SK-N-SH (cell line): ENCODE results near the gene C19orf18. TPM values are rescaled to one million over a fixed set of nuclear protein-coding genes. Genes with fewer than 3 reads are reported as not detected.

ENCODE experiments used
- CTCF ChIA-PET: fragments of 300-600, 350-600 bp; formaldehyde crosslinking; extraction: SDS; loops from one replicate; lab custom pipeline; 2021; lab: Yijun Ruan, JAX
- POLR2A ChIA-PET: fragments of 350-600 bp; sonication (Branson Sonifier 250); formaldehyde crosslinking; extraction: SDS; loops from one replicate; lab custom pipeline; 2020; ENCODE audit warnings: antibody characterized with exemption, inconsistent platforms; lab: Yijun Ruan, JAX
- DNase-seq: peaks from one replicate; pipeline ENCODE4 v3.0.0; 2012
- H2AFZ ChIP-seq: fragments of 200-600 bp; sonication (generic); 2 replicates; pipeline ENCODE4 v1.8.1; 2016; ENCODE audit warnings: antibody characterized with exemption, mild to moderate bottlenecking, low read depth
- H3F3A ChIP-seq: fragments of 200-600 bp; sonication (generic); replicated peaks from 2 replicates; pipeline ENCODE3; 2016; ENCODE audit warnings: antibody characterized with exemption, mild to moderate bottlenecking; ENCODE audit not compliant: insufficient read depth
- H3K27ac ChIP-seq, 2 experiments: fragments of 200-500 bp in 1 of 2; fragments of 200-600 bp in 1 of 2; sonication (Bioruptor generic) in 1 of 2; sonication (generic), shearing (Covaris generic) in 1 of 2; 2 replicates each; pipeline versions ENCODE4 v1.5.1 to v1.6.1; 2014 to 2016; ENCODE audit warnings: low read depth in 2 of 2, inconsistent platforms in 1 of 2, low read length in 1 of 2, mild to moderate bottlenecking in 1 of 2, mixed read lengths in 1 of 2
- H3K27me3 ChIP-seq: fragments of 200-600 bp; sonication (generic), shearing (Covaris generic); 2 replicates; pipeline ENCODE4 v1.6.1; 2016; ENCODE audit warnings: mixed run types; ENCODE audit not compliant: insufficient read depth
- H3K36me3 ChIP-seq, 2 experiments: fragments of 200-500 bp in 1 of 2; fragments of 200-600 bp in 1 of 2; sonication (Bioruptor generic) in 1 of 2; sonication (generic) in 1 of 2; replicated peaks in 1 of 2; 2 replicates each; pipeline versions ENCODE3 to v1.5.1; 2014 to 2016; ENCODE audit warnings: low read length in 1 of 2, mild to moderate bottlenecking in 1 of 2; ENCODE audit not compliant: insufficient read depth in 2 of 2, control insufficient read depth in 1 of 2
- H3K4me1 ChIP-seq, 2 experiments: fragments of 200-500 bp in 1 of 2; fragments of 200-600 bp in 1 of 2; sonication (Bioruptor generic) in 1 of 2; sonication (generic), shearing (Covaris generic) in 1 of 2; 2 replicates each; pipeline versions ENCODE4 v1.5.1 to v1.6.1; 2014 to 2016; ENCODE audit warnings: low read depth in 1 of 2, low read length in 1 of 2, mixed run types in 1 of 2; ENCODE audit not compliant: insufficient read depth in 2 of 2, control insufficient read depth in 1 of 2
- H3K4me2 ChIP-seq: fragments of 200-600 bp; sonication (generic), shearing (Covaris generic); 2 replicates; pipeline ENCODE4 v1.6.1; 2017; ENCODE audit warnings: mixed run types
- H3K4me3 ChIP-seq, 2 experiments: fragments of 200-500 bp in 1 of 2; fragments of 200-600 bp in 1 of 2; sonication (Bioruptor generic) in 1 of 2; sonication (generic), shearing (Covaris generic) in 1 of 2; 2 replicates each; pipeline versions ENCODE4 v1.5.1 to v1.8.1; 2014 to 2016; ENCODE audit warnings: low read depth in 2 of 2, inconsistent platforms in 1 of 2, low read length in 1 of 2, mild to moderate bottlenecking in 1 of 2, mixed read lengths in 1 of 2, moderate library complexity in 1 of 2
- H3K79me2 ChIP-seq: fragments of 200-600 bp; sonication (generic); 2 replicates; pipeline ENCODE4 v1.8.1; 2017; ENCODE audit warnings: mild to moderate bottlenecking; ENCODE audit not compliant: insufficient read depth
- H3K9ac ChIP-seq: fragments of 200-600 bp; sonication (generic); 2 replicates; pipeline ENCODE4 v1.6.1; 2017; ENCODE audit warnings: mixed run types
- H3K9me2 ChIP-seq: fragments of 200-600 bp; sonication (generic); 2 replicates; pipeline ENCODE4 v1.6.1; 2017; ENCODE audit warnings: mixed run types
- H3K9me3 ChIP-seq: fragments of 200-600 bp; sonication (generic); 2 replicates; pipeline ENCODE4 v1.6.1; 2017; ENCODE audit warnings: mixed run types, mild to moderate bottlenecking, moderate library complexity
- H4K20me1 ChIP-seq: fragments of 200-600 bp; sonication (generic); 2 replicates; pipeline ENCODE4 v1.6.1; 2017; ENCODE audit warnings: mild to moderate bottlenecking, mixed run types; ENCODE audit not compliant: insufficient read depth
- ELF1 ChIP-seq: IDR thresholded peaks from 2 replicates; pipeline ENCODE4 v1.4.0; 2012
- EZH2phosphoT487 ChIP-seq: fragments of 200-600 bp; sonication (generic); IDR thresholded peaks from 2 replicates; pipeline ENCODE4 v1.6.1; 2017; ENCODE audit warnings: low read depth, mixed run types, mild to moderate bottlenecking, antibody characterized with exemption, moderate library complexity, borderline replicate concordance
- FOXJ3 ChIP-seq: sonication (generic); formaldehyde crosslinking; IDR thresholded peaks from 2 replicates; pipeline ENCODE4 v1.5.1; 2020; ENCODE audit warnings: mild to moderate bottlenecking, missing genetic modification reagents
- FOXM1 ChIP-seq: IDR thresholded peaks from 2 replicates; pipeline ENCODE4 v1.4.0; 2012; ENCODE audit warnings: low read depth, mild to moderate bottlenecking
- GABPA ChIP-seq: IDR thresholded peaks from 2 replicates; pipeline ENCODE4 v1.4.0; 2012; ENCODE audit warnings: low read depth, mild to moderate bottlenecking
- NFIC ChIP-seq: IDR thresholded peaks from 2 replicates; pipeline ENCODE4 v1.4.0; 2012; ENCODE audit warnings: borderline replicate concordance
- NRF1 ChIP-seq: IDR thresholded peaks from 2 replicates; pipeline ENCODE4 v1.6.1; 2012; ENCODE audit warnings: low read depth, mild to moderate bottlenecking, low read length
- RCOR1 ChIP-seq: fragments of 150-350 bp; IDR thresholded peaks from 2 replicates; pipeline ENCODE4 v1.6.1; 2017; ENCODE audit warnings: antibody characterized with exemption, low read length
- SMC3 ChIP-seq: IDR thresholded peaks from 2 replicates; pipeline ENCODE4 v1.6.1; 2012; ENCODE audit warnings: low read depth, low read length, improper control_type of control experiment
- YY1 ChIP-seq: IDR thresholded peaks from 2 replicates; pipeline ENCODE4 v1.4.0; 2012; ENCODE audit warnings: low read depth, mild to moderate bottlenecking
- WGBS: methylation state at CpG from one replicate; pipeline ENCODE4 v1.1.6; 2017; ENCODE audit warnings: low lambda C conversion rate; 5-methylcytosine and 5-hydroxymethylcytosine counted together
- polyA plus RNA-seq, 3 experiments: library from polyadenylated mRNA; depleted of rRNA; stranded (reverse); fragments of >200 nt; gene quantifications; 2 replicates each; pipeline ENCODE4 v1.2.3, GENCODE V29; 2012
- TF ChIP-seq, protein P1 (sequence below): IDR thresholded peaks from 2 replicates; pipeline ENCODE4; 2012
- TF ChIP-seq, protein P2 (sequence below): fragments of 150-350 bp; IDR thresholded peaks from 2 replicates; pipeline ENCODE4 v1.6.1; 2017; ENCODE audit warnings: antibody characterized with exemption, low read length, low read depth, borderline replicate concordance
- TF ChIP-seq, protein P3 (sequence below): fragments of 200-600 bp; sonication (generic); IDR thresholded peaks from 2 replicates; pipeline ENCODE4 v1.6.1; 2017; ENCODE audit warnings: antibody characterized with exemption, mild to moderate bottlenecking, moderate library complexity
- TF ChIP-seq, protein P4 (sequence below): IDR thresholded peaks from 2 replicates; pipeline ENCODE4 v1.6.1; 2012; ENCODE audit warnings: mild to moderate bottlenecking, low read depth, low read length, moderate library complexity

Gene C19orf18
- polyA plus RNA-seq, 1 of the 3 experiments (the other 2 are of a cell fraction) = not detected

DNA sequence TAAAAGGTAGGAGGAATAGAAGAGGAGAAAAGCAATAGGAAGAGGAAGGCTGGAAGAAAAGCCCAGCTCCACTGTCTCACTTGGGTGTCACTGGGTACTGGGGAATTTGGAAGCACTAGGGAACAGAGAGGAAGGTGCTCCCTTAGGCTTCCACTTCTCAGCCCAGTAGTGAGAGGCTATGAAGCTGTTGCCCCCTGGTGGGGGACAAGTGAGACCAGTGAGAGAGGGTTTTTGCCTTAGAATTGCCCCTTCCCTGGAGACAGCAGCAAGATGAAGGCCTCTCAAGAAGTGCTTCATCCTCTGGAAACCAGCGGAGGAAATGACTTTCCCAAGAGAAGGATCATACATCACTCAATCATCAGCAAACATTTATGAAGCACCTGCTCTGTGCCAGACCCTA lies 33.0 kb upstream of the C19orf18 start:
- no peak overlapping the region for H3K27ac ChIP-seq
- no peaks in the 10 kb centered on the region for H3K79me2 ChIP-seq
- H4K20me1 ChIP-seq = no peaks in the 10 kb centered on the region
- no peaks in the 10 kb centered on the region for H3K36me3 ChIP-seq
- no peaks in the 10 kb centered on the region for H3K4me1 ChIP-seq
- no peak overlapping the region for H2AFZ ChIP-seq
- no peaks in the 10 kb centered on the region for H3K9me2 ChIP-seq
- no peak for DNase-seq
- H3K4me2 ChIP-seq = no peak overlapping the region
- TF ChIP-seq GABPA = no peak
- TF ChIP-seq EZH2phosphoT487 = no peak
- no peak for TF ChIP-seq ELF1
- no peak for TF ChIP-seq NFIC
- peaks cover 3% of the 10 kb centered on the region for H3K9me3 ChIP-seq
- ChIA-PET CTCF (no interaction called here), POLR2A (no interaction called here)
- no peaks in the 10 kb centered on the region for H3F3A ChIP-seq
- 58% methylated on average over 1 of the region's 1 CpG for WGBS
- no peak overlapping the region for H3K9ac ChIP-seq
- no peaks in the 10 kb centered on the region for H3K27me3 ChIP-seq
- no peak overlapping the region for H3K4me3 ChIP-seq

DNA sequence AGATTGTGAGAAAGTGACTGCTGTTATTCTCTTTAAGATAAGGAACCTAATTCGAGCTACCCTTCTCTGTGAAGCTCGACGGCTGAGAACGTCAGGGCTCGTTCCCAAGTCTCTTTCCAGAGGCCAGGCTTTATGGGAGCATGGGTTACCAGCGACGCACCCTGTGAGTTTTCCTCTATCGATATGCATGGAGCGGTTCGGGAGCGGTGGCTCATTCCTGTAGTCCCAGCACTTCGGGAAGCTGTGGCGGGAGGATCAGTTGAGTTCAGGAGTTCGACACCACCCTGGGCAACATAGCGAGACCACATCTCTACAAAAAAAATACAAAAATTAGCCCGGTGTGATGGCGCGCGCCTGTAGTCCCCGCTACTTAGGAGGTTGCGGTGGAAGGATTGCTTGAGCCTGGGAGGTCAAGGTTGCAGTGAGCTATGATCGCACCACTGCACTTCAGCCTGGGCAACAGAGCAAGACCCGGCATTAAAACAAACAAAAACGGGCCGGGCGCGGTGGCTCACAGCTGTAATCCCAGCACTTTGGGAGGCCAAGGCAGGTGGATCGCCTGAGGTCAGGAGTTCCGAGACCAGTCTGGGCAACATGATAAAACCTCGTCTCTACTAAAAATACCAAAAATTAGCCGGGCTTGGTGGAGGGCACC lies 29.0 kb upstream of the C19orf18 start:
- Histone ChIP-seq H3K4me3 (peak overlapping the region; percentile 68 to 70), H3K27ac (no peak overlapping the region; a peak in 1 of 4 replicates), H3K27me3 (no peaks in the 10 kb centered on the region), H3K4me2 (0 out of 2 replicates have a peak overlapping the region, but pooled peaks have one; percentile 44), H3K79me2 (peaks cover 5% of the 10 kb centered on the region; the same call in 1 of the 2 replicates), H3K4me1 (no peaks in the 10 kb centered on the region; a peak in 1 of 4 replicates), H3K9me3 (peaks cover 9% of the 10 kb centered on the region), H4K20me1 (no peaks in the 10 kb centered on the region), H2AFZ (peak overlapping the region; percentile 95), H3K36me3 (peaks cover 19 to 22% of the 10 kb centered on the region in 2 experiments), H3F3A (no peaks in the 10 kb centered on the region), H3K9me2 (no peaks in the 10 kb centered on the region), H3K9ac (no peak overlapping the region)
- TF ChIP-seq FOXM1 (no peak), YY1 (no peak), SMC3 (no peak), FOXJ3 (CRISPR knock-in tag) (no peak), RCOR1 (no peak), NRF1 (no peak)
- TF ChIP-seq, protein P1, sequence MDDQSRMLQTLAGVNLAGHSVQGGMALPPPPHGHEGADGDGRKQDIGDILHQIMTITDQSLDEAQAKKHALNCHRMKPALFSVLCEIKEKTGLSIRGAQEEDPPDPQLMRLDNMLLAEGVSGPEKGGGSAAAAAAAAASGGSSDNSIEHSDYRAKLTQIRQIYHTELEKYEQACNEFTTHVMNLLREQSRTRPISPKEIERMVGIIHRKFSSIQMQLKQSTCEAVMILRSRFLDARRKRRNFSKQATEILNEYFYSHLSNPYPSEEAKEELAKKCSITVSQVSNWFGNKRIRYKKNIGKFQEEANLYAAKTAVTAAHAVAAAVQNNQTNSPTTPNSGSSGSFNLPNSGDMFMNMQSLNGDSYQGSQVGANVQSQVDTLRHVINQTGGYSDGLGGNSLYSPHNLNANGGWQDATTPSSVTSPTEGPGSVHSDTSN = no peak
- TF ChIP-seq, protein P2, sequence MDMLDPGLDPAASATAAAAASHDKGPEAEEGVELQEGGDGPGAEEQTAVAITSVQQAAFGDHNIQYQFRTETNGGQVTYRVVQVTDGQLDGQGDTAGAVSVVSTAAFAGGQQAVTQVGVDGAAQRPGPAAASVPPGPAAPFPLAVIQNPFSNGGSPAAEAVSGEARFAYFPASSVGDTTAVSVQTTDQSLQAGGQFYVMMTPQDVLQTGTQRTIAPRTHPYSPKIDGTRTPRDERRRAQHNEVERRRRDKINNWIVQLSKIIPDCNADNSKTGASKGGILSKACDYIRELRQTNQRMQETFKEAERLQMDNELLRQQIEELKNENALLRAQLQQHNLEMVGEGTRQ = no peak
- TF ChIP-seq, protein P3, sequence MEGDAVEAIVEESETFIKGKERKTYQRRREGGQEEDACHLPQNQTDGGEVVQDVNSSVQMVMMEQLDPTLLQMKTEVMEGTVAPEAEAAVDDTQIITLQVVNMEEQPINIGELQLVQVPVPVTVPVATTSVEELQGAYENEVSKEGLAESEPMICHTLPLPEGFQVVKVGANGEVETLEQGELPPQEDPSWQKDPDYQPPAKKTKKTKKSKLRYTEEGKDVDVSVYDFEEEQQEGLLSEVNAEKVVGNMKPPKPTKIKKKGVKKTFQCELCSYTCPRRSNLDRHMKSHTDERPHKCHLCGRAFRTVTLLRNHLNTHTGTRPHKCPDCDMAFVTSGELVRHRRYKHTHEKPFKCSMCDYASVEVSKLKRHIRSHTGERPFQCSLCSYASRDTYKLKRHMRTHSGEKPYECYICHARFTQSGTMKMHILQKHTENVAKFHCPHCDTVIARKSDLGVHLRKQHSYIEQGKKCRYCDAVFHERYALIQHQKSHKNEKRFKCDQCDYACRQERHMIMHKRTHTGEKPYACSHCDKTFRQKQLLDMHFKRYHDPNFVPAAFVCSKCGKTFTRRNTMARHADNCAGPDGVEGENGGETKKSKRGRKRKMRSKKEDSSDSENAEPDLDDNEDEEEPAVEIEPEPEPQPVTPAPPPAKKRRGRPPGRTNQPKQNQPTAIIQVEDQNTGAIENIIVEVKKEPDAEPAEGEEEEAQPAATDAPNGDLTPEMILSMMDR = no peak
- TF ChIP-seq, protein P4, sequence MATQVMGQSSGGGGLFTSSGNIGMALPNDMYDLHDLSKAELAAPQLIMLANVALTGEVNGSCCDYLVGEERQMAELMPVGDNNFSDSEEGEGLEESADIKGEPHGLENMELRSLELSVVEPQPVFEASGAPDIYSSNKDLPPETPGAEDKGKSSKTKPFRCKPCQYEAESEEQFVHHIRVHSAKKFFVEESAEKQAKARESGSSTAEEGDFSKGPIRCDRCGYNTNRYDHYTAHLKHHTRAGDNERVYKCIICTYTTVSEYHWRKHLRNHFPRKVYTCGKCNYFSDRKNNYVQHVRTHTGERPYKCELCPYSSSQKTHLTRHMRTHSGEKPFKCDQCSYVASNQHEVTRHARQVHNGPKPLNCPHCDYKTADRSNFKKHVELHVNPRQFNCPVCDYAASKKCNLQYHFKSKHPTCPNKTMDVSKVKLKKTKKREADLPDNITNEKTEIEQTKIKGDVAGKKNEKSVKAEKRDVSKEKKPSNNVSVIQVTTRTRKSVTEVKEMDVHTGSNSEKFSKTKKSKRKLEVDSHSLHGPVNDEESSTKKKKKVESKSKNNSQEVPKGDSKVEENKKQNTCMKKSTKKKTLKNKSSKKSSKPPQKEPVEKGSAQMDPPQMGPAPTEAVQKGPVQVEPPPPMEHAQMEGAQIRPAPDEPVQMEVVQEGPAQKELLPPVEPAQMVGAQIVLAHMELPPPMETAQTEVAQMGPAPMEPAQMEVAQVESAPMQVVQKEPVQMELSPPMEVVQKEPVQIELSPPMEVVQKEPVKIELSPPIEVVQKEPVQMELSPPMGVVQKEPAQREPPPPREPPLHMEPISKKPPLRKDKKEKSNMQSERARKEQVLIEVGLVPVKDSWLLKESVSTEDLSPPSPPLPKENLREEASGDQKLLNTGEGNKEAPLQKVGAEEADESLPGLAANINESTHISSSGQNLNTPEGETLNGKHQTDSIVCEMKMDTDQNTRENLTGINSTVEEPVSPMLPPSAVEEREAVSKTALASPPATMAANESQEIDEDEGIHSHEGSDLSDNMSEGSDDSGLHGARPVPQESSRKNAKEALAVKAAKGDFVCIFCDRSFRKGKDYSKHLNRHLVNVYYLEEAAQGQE = no peak
- DNase-seq = no peak
- ChIA-PET CTCF (interaction anchor here (0.6 to 1.7 kb wide), 4 partner anchors 14 to 1320 kb away, joined by 3 read pairs; no protein-coding TSS in a partner anchor), POLR2A (interaction anchor here (0.6 to 1.5 kb wide), 5 partner anchors 9 to 234 kb away, joined by 3 to 6 read pairs (median 5); partner anchors contain the start of genes ZNF135, ZNF274 and ZSCAN18)
- 85% methylated on average over 31 of the region's 31 CpGs for WGBS
